Lower leg skin (tissue), 3 donors: ENCODE measurements around the gene UBXN4.

Experiments used
- CTCF ChIP-seq, 3 donors: fragments of 450-650 bp; IDR thresholded peaks; one replicate each; pipeline ENCODE4 v1.5.1; 2016; ENCODE audit warnings: antibody characterized with exemption in 3 of 3, mild to moderate bottlenecking in 3 of 3, moderate library complexity in 2 of 3
- POLR2A ChIP-seq, 2 donors: fragments of 450-650 bp; IDR thresholded peaks; one replicate each; pipeline ENCODE4 v1.6.1; 2016 to 2017; ENCODE audit warnings: antibody characterized with exemption in 2 of 2, mild to moderate bottlenecking in 1 of 2, moderate library complexity in 1 of 2

GRCh38 chr2:135783439-135783838, 41.8 kb downstream of the UBXN4 start:
- TF ChIP-seq POLR2A (IDR thresholded peaks at IDR 0.05): no peak
- no peak for TF ChIP-seq CTCF (IDR thresholded peaks at IDR 0.05)
